HEK293 (cell line): ENCODE results near the gene TNNC2.

Experiments
- CTCF ChIA-PET: fragments of 350-600 bp; formaldehyde crosslinking; extraction: SDS; loops from one replicate; lab custom pipeline; 2021; ENCODE audit warnings: antibody characterized with exemption; lab: Yijun Ruan, JAX
- POLR2A ChIA-PET: fragments of 300-600 bp; formaldehyde crosslinking; extraction: SDS; loops from one replicate; lab custom pipeline; 2020; ENCODE audit warnings: antibody characterized with exemption, inconsistent platforms; lab: Yijun Ruan, JAX
- H3K27ac ChIP-seq: fragments of 200-500 bp; sonication (Bioruptor generic); 2 replicates; pipeline ENCODE4 v1.5.1; 2014; ENCODE audit warnings: low read depth, low read length, control low read depth, inconsistent platforms; ENCODE audit errors: extremely low read depth
- H3K36me3 ChIP-seq, 2 experiments: fragments of 200-500 bp in 1 of 2; sonication (Bioruptor generic) in 1 of 2; 1 replicate in 1 of 2; 2 replicates in 1 of 2; pipeline ENCODE4 v1.5.1; 2014 to 2017; ENCODE audit warnings: inconsistent platforms in 2 of 2, low read length in 2 of 2; ENCODE audit not compliant: control insufficient read depth in 2 of 2, insufficient read depth in 1 of 2
- H3K4me1 ChIP-seq: fragments of 200-500 bp; sonication (Bioruptor generic); 2 replicates; pipeline ENCODE4 v1.5.1; 2014; ENCODE audit warnings: mild to moderate bottlenecking, low read length, inconsistent platforms; ENCODE audit not compliant: control insufficient read depth, insufficient read depth
- H3K4me3 ChIP-seq: 2 replicates; pipeline ENCODE4 v1.5.1; 2011; ENCODE audit warnings: low read depth, mild to moderate bottlenecking, control low read depth, low read length, moderate library complexity
- H3K9me3 ChIP-seq: fragments of 200-500 bp; sonication (Bioruptor generic); 2 replicates; pipeline ENCODE4 v1.5.1; 2014; ENCODE audit warnings: low read depth, low read length, inconsistent platforms; ENCODE audit not compliant: control insufficient read depth, insufficient read depth
- GLI4 ChIP-seq: fragments of 450-650 bp; formaldehyde crosslinking; IDR thresholded peaks from 2 replicates; pipeline ENCODE4 v1.5.1; 2016; ENCODE audit warnings: missing biosample characterization, missing genetic modification characterization
- GLIS1 ChIP-seq: fragments of 450-650 bp; formaldehyde crosslinking; IDR thresholded peaks from 2 replicates; pipeline ENCODE4 v1.5.1; 2016; ENCODE audit warnings: missing biosample characterization, missing genetic modification characterization
- PRDM10 ChIP-seq: fragments of 450-650 bp; formaldehyde crosslinking; IDR thresholded peaks from 2 replicates; pipeline ENCODE4 v1.5.1; 2016; ENCODE audit warnings: missing biosample characterization, missing genetic modification characterization
- PRDM4 ChIP-seq: fragments of 450-650 bp; formaldehyde crosslinking; IDR thresholded peaks from 2 replicates; pipeline ENCODE4 v1.5.1; 2017; ENCODE audit warnings: missing biosample characterization, missing genetic modification characterization
- ZBTB1 ChIP-seq: fragments of 450-650 bp; formaldehyde crosslinking; IDR thresholded peaks from 2 replicates; pipeline ENCODE4 v1.5.1; 2016; ENCODE audit warnings: missing biosample characterization, missing genetic modification characterization
- ZNF26 ChIP-seq: fragments of 450-650 bp; formaldehyde crosslinking; IDR thresholded peaks from 2 replicates; pipeline ENCODE4 v1.5.1; 2016; ENCODE audit warnings: missing biosample characterization, missing genetic modification characterization
- ZNF501 ChIP-seq: fragments of 450-650 bp; formaldehyde crosslinking; IDR thresholded peaks from 2 replicates; pipeline ENCODE4 v1.5.1; 2016; ENCODE audit warnings: missing biosample characterization, missing genetic modification characterization
- ZNF548 ChIP-seq: fragments of 450-650 bp; formaldehyde crosslinking; IDR thresholded peaks from 2 replicates; pipeline ENCODE4 v1.5.1; 2016; ENCODE audit warnings: missing biosample characterization, missing genetic modification characterization
- ZNF549 ChIP-seq: fragments of 450-650 bp; IDR thresholded peaks from 2 replicates; pipeline ENCODE4 v1.5.1; 2018; ENCODE audit warnings: missing biosample characterization, missing genetic modification characterization, mild to moderate bottlenecking, inconsistent platforms, moderate library complexity
- ZNF645 ChIP-seq: fragments of 450-650 bp; formaldehyde crosslinking; IDR thresholded peaks from 2 replicates; pipeline ENCODE4; 2016; ENCODE audit warnings: missing biosample characterization, missing genetic modification characterization
- ZNF658 ChIP-seq: fragments of 450-650 bp; formaldehyde crosslinking; IDR thresholded peaks from 2 replicates; pipeline ENCODE4; 2016; ENCODE audit warnings: missing biosample characterization, missing genetic modification characterization
- ZNF791 ChIP-seq: fragments of 450-650 bp; formaldehyde crosslinking; IDR thresholded peaks from 2 replicates; pipeline ENCODE4 v1.5.1; 2016; ENCODE audit warnings: missing biosample characterization, missing genetic modification characterization
- ZSCAN30 ChIP-seq: fragments of 450-650 bp; IDR thresholded peaks from 2 replicates; pipeline ENCODE4 v1.5.1; 2018; ENCODE audit warnings: missing biosample characterization, mild to moderate bottlenecking, missing genetic modification characterization, moderate library complexity
- TF ChIP-seq, protein P1 (sequence below): fragments of 450-650 bp; formaldehyde crosslinking; IDR thresholded peaks from 2 replicates; pipeline ENCODE4 v1.5.1; 2017; ENCODE audit warnings: missing biosample characterization, missing genetic modification characterization
- TF ChIP-seq, protein P2 (sequence below): fragments of 450-650 bp; formaldehyde crosslinking; IDR thresholded peaks from 2 replicates; pipeline ENCODE4 v1.5.1; 2016; ENCODE audit warnings: missing biosample characterization, missing genetic modification characterization

Gene TNNC2

DNA sequence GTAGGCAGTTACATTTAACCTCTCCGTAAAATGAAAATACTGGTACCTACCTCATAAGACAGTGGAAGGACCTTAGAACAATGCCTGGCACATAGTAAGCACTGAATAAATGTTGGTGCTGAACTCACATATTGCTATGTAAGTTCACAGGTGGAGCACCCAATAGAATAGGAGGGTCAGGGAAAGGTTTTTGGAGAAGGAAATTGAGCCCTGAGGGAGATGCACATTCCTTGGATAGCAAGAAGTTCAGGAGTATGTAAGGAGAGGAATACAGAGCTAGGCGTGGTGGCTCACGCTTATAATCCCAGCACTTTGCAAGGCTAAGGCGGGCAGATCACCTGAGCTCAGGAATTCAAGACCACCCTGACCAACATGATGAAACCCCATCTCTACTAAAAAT lies 7.6 kb downstream of the TNNC2 start (continued):
- TF ChIP-seq PRDM10 (tag by site-specific recombination): no peak
- TF ChIP-seq GLI4: no peak
- no peak for TF ChIP-seq ZNF658
- TF ChIP-seq PRDM4 (tag by site-specific recombination): no peak
- no peak for TF ChIP-seq ZNF501 (tag by site-specific recombination)
- TF ChIP-seq, protein P1, sequence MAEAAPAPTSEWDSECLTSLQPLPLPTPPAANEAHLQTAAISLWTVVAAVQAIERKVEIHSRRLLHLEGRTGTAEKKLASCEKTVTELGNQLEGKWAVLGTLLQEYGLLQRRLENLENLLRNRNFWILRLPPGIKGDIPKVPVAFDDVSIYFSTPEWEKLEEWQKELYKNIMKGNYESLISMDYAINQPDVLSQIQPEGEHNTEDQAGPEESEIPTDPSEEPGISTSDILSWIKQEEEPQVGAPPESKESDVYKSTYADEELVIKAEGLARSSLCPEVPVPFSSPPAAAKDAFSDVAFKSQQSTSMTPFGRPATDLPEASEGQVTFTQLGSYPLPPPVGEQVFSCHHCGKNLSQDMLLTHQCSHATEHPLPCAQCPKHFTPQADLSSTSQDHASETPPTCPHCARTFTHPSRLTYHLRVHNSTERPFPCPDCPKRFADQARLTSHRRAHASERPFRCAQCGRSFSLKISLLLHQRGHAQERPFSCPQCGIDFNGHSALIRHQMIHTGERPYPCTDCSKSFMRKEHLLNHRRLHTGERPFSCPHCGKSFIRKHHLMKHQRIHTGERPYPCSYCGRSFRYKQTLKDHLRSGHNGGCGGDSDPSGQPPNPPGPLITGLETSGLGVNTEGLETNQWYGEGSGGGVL: no peak
- no peak for TF ChIP-seq ZNF548 (tag by site-specific recombination)

GRCh38 chr20:45818239-45818638 lies 8.9 kb downstream of the TNNC2 start:
- Histone ChIP-seq H3K36me3 (peaks cover 0 to 44% of the 10 kb centered on the region in 2 experiments; a peak in 2 of 3 replicates), H3K4me3 (no peak overlapping the region), H3K9me3 (no peaks in the 10 kb centered on the region), H3K27ac (no peak overlapping the region), H3K4me1 (peaks cover 7% of the 10 kb centered on the region; the same call in 1 of the 2 replicates)
- peak; percentile 76; the same call in 1 of the 2 replicates for TF ChIP-seq GLIS1 (tag by site-specific recombination)
- TF ChIP-seq ZNF549: no peak
- no peak for TF ChIP-seq ZBTB1
- TF ChIP-seq ZNF26 (tag by site-specific recombination): no peak
- ChIA-PET CTCF (interaction anchor here (0.8 to 4.3 kb wide), 2 partner anchors 18 to 159 kb away, joined by 4 to 21 read pairs; no protein-coding TSS in a partner anchor), POLR2A (interaction anchor here (0.7 to 1.1 kb wide), 3 partner anchors 63 to 173 kb away, joined by 3 read pairs; partner anchors contain the start of genes PCIF1 and ZSWIM1)

DNA sequence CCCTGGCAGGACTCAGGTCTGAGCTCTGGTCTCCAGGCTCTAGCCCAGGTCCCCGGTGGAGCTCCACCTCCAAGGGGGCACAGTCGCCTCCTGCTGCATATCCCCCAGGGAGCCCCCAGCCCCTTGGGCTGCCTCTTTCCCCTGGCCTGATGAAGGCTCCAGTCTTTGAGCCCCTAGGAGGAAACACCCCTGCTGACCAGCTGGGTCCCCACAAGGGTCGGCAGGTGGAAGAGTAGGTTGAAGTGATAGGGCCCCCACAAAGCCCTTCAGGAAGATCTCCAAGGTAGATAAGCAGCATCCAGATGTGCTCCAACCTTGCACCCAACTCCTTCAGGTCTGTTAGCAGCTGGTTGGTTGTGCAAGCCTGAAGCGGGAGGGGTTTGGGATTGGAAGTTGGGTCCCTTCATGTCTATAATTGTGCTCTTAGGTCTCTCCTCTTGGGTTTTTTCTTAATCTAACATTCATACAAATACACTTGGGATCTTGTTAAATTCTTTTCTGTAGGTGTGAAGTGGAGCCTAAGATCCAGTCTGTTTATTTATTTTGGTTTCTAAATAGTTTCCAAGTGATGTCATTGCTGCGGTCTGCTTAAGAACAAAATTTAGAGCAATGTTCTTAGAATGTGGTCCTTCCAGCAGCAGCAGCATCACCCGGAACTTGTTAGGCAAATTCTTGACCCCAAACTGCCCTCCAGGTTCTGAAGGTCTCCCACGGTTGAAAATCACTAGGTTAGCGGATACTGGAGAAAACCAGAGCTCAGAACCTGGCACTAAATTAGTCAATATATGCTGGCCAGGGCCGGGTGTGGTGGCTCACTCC lies 9.5 kb downstream of the TNNC2 start:
- ChIA-PET CTCF (interaction anchor here (0.8 to 4.3 kb wide), 2 partner anchors 17 to 159 kb away, joined by 4 to 21 read pairs; no protein-coding TSS in a partner anchor), POLR2A (interaction anchor here (0.9 to 1.2 kb wide), 5 partner anchors 8 to 116 kb away, joined by 3 to 5 read pairs (median 3); partner anchors contain the start of genes PCIF1 and ZSWIM1)
- Histone ChIP-seq H3K4me1 (peaks cover 7% of the 10 kb centered on the region; the same call in 1 of the 2 replicates), H3K4me3 (no peak overlapping the region), H3K36me3 (peaks cover 0 to 47% of the 10 kb centered on the region in 2 experiments; a peak in 2 of 3 replicates), H3K27ac (peak overlapping the region; percentile 21; the same call in 1 of the 2 replicates), H3K9me3 (no peaks in the 10 kb centered on the region)
- TF ChIP-seq, protein P2, sequence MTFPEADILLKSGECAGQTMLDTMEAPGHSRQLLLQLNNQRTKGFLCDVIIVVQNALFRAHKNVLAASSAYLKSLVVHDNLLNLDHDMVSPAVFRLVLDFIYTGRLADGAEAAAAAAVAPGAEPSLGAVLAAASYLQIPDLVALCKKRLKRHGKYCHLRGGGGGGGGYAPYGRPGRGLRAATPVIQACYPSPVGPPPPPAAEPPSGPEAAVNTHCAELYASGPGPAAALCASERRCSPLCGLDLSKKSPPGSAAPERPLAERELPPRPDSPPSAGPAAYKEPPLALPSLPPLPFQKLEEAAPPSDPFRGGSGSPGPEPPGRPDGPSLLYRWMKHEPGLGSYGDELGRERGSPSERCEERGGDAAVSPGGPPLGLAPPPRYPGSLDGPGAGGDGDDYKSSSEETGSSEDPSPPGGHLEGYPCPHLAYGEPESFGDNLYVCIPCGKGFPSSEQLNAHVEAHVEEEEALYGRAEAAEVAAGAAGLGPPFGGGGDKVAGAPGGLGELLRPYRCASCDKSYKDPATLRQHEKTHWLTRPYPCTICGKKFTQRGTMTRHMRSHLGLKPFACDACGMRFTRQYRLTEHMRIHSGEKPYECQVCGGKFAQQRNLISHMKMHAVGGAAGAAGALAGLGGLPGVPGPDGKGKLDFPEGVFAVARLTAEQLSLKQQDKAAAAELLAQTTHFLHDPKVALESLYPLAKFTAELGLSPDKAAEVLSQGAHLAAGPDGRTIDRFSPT (tag by site-specific recombination): no peak
- TF ChIP-seq ZNF791: no peak
- no peak for TF ChIP-seq ZNF645 (tag by site-specific recombination)
- TF ChIP-seq ZSCAN30 (tag by site-specific recombination): no peak
